ENCODE data around the gene PCDHGA2.
"Not testable (repeated sequence)": the region's sequence is repeated elsewhere in the genome, so short reads cannot be mapped to it uniquely, and the experiment has no call there.

The PCDHGA2 gene

GRCh38 chr5:141322261-141322660 is 16.3 kb upstream of the PCDHGA2 start:
- H3K36me3 ChIP-seq (ENCODE audit: control insufficient read depth, insufficient read depth, low read length) = peaks cover 9% of the 10 kb centered on the region
- H3K27me3 ChIP-seq (replicated peaks; ENCODE audit: control insufficient read depth, insufficient read depth, low read length, poor library complexity, severe bottlenecking) = no peaks in the 10 kb centered on the region
- no peak for DNase-seq
- no peaks in the 10 kb centered on the region for H3K4me1 ChIP-seq (ENCODE audit: control insufficient read depth, insufficient read depth, low read length, poor library complexity, severe bottlenecking)
- H3K4me3 ChIP-seq (ENCODE audit: insufficient read depth, low read depth, low read length, poor library complexity, severe bottlenecking) = no peak overlapping the region
- H3K9me3 ChIP-seq (ENCODE audit: control insufficient read depth, low read length) = peaks cover 26% of the 10 kb centered on the region
- no peak overlapping the region for H3K27ac ChIP-seq (ENCODE audit: insufficient read depth, low read length, poor library complexity, severe bottlenecking)

DNA sequence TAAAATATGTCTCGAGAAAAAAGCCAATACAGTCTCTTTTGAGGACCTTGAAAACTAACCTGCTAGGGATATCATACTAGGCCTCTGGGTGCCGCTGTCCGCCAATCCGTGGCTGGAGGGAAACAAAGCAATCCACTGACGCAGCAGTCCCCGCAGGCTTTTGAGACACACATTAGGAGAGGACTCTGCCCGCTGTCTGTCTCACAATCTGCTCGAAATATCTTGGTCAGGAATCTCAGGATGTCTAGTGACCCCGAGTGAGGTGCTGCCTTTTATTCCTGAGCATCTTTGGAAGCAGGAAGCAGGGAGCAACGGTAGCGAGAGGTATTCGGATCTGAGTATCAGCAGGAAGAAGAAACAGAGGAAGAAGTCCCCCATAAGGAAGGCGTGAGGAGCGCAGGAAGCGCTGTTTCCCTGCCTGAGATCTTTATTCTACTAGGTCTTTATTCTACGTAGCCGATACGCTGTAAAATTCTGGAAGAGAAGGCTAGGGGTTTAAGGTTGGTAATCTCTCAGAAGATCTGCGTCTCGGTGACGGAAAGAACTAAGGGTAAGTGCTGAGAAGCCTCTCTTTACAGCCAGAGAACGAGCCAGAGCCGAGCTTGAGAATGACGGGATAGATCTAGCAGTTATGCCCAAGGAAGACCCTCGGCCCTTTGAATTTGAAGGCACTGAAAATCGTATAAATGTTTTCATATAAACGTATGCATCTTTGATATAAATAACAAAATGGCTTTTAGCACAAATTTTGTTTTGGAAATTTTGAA is 12.3 kb upstream of the PCDHGA2 start:
- Histone ChIP-seq H3K4me3 (ENCODE audit: insufficient read depth, low read depth, low read length, poor library complexity, severe bottlenecking) (peak overlapping the region; percentile 54), H3K27me3 (replicated peaks; ENCODE audit: control insufficient read depth, insufficient read depth, low read length, poor library complexity, severe bottlenecking) (peaks cover 5% of the 10 kb centered on the region), H3K4me1 (ENCODE audit: control insufficient read depth, insufficient read depth, low read length, poor library complexity, severe bottlenecking) (no peaks in the 10 kb centered on the region), H3K36me3 (ENCODE audit: control insufficient read depth, insufficient read depth, low read length) (no peaks in the 10 kb centered on the region), H3K9me3 (ENCODE audit: control insufficient read depth, low read length) (peaks cover 7% of the 10 kb centered on the region), H3K27ac (ENCODE audit: insufficient read depth, low read length, poor library complexity, severe bottlenecking) (peak overlapping the region; percentile 56)
- DNase-seq = peak; percentile 48 to 60 (median 51)

DNA sequence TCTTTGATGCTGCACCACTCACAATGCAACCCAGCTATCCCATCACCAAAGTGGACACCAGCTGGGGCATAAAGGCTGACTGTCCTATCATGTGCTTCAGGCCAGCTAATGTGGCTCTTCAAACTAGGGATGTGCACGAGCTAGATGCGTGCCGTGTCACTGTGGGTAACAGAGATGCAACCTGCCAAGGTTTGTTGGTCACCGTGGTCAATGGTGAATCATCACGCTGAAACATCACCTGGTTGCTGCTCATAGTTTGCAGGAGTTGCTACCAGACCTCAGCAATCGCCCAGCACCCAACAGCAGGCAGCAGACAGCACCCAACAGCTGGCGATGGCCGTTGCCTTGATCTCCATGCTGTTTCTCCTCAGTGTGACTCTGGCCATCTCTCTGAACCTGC is 10.3 kb upstream of the PCDHGA2 start:
- DNase-seq = no peak
- H3K4me1 ChIP-seq (ENCODE audit: control insufficient read depth, insufficient read depth, low read length, poor library complexity, severe bottlenecking) = no peaks in the 10 kb centered on the region
- H3K9me3 ChIP-seq (ENCODE audit: control insufficient read depth, low read length) = peaks cover 7% of the 10 kb centered on the region
- no peaks in the 10 kb centered on the region for H3K36me3 ChIP-seq (ENCODE audit: control insufficient read depth, insufficient read depth, low read length)
- no peak overlapping the region for H3K27ac ChIP-seq (ENCODE audit: insufficient read depth, low read length, poor library complexity, severe bottlenecking)
- H3K27me3 ChIP-seq (replicated peaks; ENCODE audit: control insufficient read depth, insufficient read depth, low read length, poor library complexity, severe bottlenecking) = peaks cover 15% of the 10 kb centered on the region
- no peak overlapping the region for H3K4me3 ChIP-seq (ENCODE audit: insufficient read depth, low read depth, low read length, poor library complexity, severe bottlenecking)

GRCh38 chr5:141330299-141331080 is 8.1 kb upstream of the PCDHGA2 start, which contains the start of gene PCDHGA1:
Gene PCDHGA1 (plus strand): TSS chr5:141330514.
- Histone ChIP-seq H3K9me3 (ENCODE audit: control insufficient read depth, low read length) (peaks cover 10% of the 10 kb centered on the region), H3K36me3 (ENCODE audit: control insufficient read depth, insufficient read depth, low read length) (no peaks in the 10 kb centered on the region), H3K4me1 (ENCODE audit: control insufficient read depth, insufficient read depth, low read length, poor library complexity, severe bottlenecking) (no peaks in the 10 kb centered on the region), H3K27me3 (replicated peaks; ENCODE audit: control insufficient read depth, insufficient read depth, low read length, poor library complexity, severe bottlenecking) (peaks cover 18% of the 10 kb centered on the region), H3K4me3 (ENCODE audit: insufficient read depth, low read depth, low read length, poor library complexity, severe bottlenecking) (no peak within 1 kb of the TSS), H3K27ac (ENCODE audit: insufficient read depth, low read length, poor library complexity, severe bottlenecking) (no peak within 1 kb of the TSS)
- DNase-seq = peak in 1 of 3 donors; percentile 14

DNA sequence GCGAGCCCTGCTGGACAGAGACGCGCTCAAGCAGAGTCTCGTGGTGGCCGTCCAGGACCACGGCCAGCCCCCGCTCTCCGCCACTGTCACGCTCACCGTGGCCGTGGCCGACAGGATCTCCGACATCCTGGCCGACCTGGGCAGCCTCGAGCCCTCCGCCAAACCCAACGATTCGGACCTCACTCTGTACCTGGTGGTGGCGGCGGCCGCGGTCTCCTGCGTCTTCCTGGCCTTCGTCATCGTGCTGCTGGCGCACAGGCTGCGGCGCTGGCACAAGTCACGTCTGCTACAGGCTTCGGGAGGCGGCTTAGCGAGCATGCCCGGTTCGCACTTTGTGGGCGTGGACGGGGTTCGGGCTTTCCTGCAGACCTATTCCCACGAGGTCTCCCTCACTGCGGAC is 6.0 kb upstream of the PCDHGA2 start:
- peaks cover 18% of the 10 kb centered on the region for H3K27me3 ChIP-seq (replicated peaks; ENCODE audit: control insufficient read depth, insufficient read depth, low read length, poor library complexity, severe bottlenecking)
- not testable (repeated sequence) for DNase-seq; H3K4me1 ChIP-seq (ENCODE audit: control insufficient read depth, insufficient read depth, low read length, poor library complexity, severe bottlenecking); H3K27ac ChIP-seq (ENCODE audit: insufficient read depth, low read length, poor library complexity, severe bottlenecking); H3K9me3 ChIP-seq (ENCODE audit: control insufficient read depth, low read length); H3K36me3 ChIP-seq (ENCODE audit: control insufficient read depth, insufficient read depth, low read length); H3K4me3 ChIP-seq (ENCODE audit: insufficient read depth, low read depth, low read length, poor library complexity, severe bottlenecking)

DNA sequence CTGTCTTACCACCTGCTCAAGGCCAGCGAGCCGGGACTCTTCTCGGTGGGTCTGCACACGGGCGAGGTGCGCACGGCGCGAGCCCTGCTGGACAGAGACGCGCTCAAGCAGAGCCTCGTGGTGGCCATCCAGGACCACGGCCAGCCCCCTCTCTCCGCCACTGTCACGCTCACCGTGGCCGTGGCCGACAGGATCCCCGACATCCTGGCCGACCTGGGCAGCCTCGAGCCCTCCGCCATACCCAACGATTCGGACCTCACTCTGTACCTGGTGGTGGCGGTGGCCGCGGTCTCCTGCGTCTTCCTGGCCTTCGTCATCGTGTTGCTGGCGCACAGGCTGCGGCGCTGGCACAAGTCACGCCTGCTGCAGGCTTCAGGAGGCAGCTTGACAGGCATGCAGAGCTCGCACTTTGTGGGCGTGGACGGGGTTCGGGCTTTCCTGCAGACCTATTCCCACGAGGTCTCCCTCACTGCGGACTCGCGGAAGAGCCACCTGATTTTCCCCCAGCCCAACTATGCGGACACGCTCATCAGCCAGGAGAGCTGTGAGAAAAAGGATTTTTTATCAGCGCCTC is 2.3 kb downstream of the PCDHGA2 start:
- not testable (repeated sequence) for H3K9me3 ChIP-seq (ENCODE audit: control insufficient read depth, low read length); H3K27ac ChIP-seq (ENCODE audit: insufficient read depth, low read length, poor library complexity, severe bottlenecking); H3K36me3 ChIP-seq (ENCODE audit: control insufficient read depth, insufficient read depth, low read length); H3K4me3 ChIP-seq (ENCODE audit: insufficient read depth, low read depth, low read length, poor library complexity, severe bottlenecking); H3K4me1 ChIP-seq (ENCODE audit: control insufficient read depth, insufficient read depth, low read length, poor library complexity, severe bottlenecking); DNase-seq
- peaks cover 19% of the 10 kb centered on the region for H3K27me3 ChIP-seq (replicated peaks; ENCODE audit: control insufficient read depth, insufficient read depth, low read length, poor library complexity, severe bottlenecking)

DNA sequence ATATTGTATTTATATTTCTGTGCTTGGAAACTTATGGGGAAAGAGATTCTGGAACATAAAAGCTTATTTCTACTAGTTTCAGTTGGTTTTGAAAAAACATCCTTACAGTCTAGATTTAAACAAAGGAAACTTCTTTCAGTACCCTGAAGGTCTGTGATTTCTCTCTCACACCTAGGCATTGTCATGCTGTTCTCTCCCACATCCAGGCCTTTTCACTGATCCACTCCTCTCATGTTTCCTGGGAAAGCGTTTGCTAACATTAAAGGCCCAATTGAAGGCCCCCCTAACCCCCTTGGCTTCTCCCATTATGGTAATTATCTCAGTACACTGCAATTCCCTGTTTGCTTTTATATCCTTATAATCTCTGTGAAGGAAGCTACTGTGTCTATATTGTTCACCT is 4.2 kb downstream of the PCDHGA2 start:
- H3K9me3 ChIP-seq (ENCODE audit: control insufficient read depth, low read length) = no peaks in the 10 kb centered on the region
- H3K27me3 ChIP-seq (replicated peaks; ENCODE audit: control insufficient read depth, insufficient read depth, low read length, poor library complexity, severe bottlenecking) = peaks cover 18% of the 10 kb centered on the region
- DNase-seq = no peak

DNA sequence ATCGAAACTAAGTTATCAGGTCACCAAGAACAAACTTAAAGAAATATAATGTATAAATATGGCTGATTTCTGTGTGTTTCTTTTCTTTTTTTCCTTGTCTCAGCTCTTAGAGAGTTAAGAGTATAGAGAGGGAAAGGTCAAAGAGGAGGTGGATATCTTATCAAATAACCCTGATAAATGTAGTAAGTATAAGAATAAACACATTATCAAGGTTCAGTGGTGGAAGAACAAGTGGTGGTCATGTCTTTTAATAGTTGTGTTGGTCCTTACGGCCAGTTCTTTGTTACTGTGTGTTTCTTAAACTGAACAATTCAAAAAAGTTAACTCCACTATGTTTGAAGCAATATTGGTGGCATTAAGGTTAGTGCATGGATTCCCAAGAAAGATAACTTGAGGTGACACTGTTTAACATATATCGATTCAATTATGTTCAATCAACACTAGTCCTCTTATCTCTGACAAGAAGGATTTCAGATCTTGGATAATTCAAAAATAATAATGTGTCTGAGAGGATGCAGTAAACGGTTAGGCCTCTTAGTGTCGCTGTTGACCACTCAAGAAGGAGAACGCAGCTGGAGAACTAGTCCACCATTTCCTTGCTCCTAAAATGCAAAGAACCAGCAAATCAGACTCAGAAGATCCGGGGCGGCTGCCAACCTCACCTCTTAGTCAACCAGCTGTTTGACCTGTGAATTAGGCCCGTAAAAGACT is 4.8 kb downstream of the PCDHGA2 start, which contains the start of gene PCDHGA3:
PCDHGA3 (plus strand) TSS at position 588 of the 711 bp plus-strand sequence. CDS start 205 bp downstream, outside the sequence.
- Histone ChIP-seq H3K27ac (ENCODE audit: insufficient read depth, low read length, poor library complexity, severe bottlenecking) (no peak within 1 kb of the TSS), H3K27me3 (replicated peaks; ENCODE audit: control insufficient read depth, insufficient read depth, low read length, poor library complexity, severe bottlenecking) (peaks cover 12% of the 10 kb centered on the region), H3K4me3 (ENCODE audit: insufficient read depth, low read depth, low read length, poor library complexity, severe bottlenecking) (no peak within 1 kb of the TSS), H3K36me3 (ENCODE audit: control insufficient read depth, insufficient read depth, low read length) (no peaks in the 10 kb centered on the region), H3K4me1 (ENCODE audit: control insufficient read depth, insufficient read depth, low read length, poor library complexity, severe bottlenecking) (no peaks in the 10 kb centered on the region), H3K9me3 (ENCODE audit: control insufficient read depth, low read length) (no peaks in the 10 kb centered on the region)
- DNase-seq = no peak

More for the DNA sequence above, 4.2 kb downstream of the PCDHGA2 start:
- H3K4me1 ChIP-seq (ENCODE audit: control insufficient read depth, insufficient read depth, low read length, poor library complexity, severe bottlenecking) = no peaks in the 10 kb centered on the region
- H3K4me3 ChIP-seq (ENCODE audit: insufficient read depth, low read depth, low read length, poor library complexity, severe bottlenecking) = no peak overlapping the region
- H3K36me3 ChIP-seq (ENCODE audit: control insufficient read depth, insufficient read depth, low read length) = no peaks in the 10 kb centered on the region
- H3K27ac ChIP-seq (ENCODE audit: insufficient read depth, low read length, poor library complexity, severe bottlenecking) = no peak overlapping the region

- Histone ChIP-seq H3K4me3 (ENCODE audit: insufficient read depth, low read depth, low read length, poor library complexity, severe bottlenecking) (no peak overlapping the region), H3K9me3 (ENCODE audit: control insufficient read depth, low read length) (no peaks in the 10 kb centered on the region), H3K27ac (ENCODE audit: insufficient read depth, low read length, poor library complexity, severe bottlenecking) (no peak overlapping the region), H3K27me3 (replicated peaks; ENCODE audit: control insufficient read depth, insufficient read depth, low read length, poor library complexity, severe bottlenecking) (peaks cover 10% of the 10 kb centered on the region), H3K4me1 (ENCODE audit: control insufficient read depth, insufficient read depth, low read length, poor library complexity, severe bottlenecking) (no peaks in the 10 kb centered on the region), H3K36me3 (ENCODE audit: control insufficient read depth, insufficient read depth, low read length) (no peaks in the 10 kb centered on the region)
- DNase-seq = no peak
These were observed 5.4 kb downstream of the PCDHGA2 start for GRCh38 chr5:141343953-141344463.
